Heart right ventricle (tissue), 16 donors: ENCODE measurements around the gene KCNRG. TPM values are rescaled to one million over a fixed set of nuclear protein-coding genes. Genes with fewer than 3 reads are reported as not detected.

Experiments used
- ATAC-seq, 8 donors: fragments of 200-7000 bp; cut with Tn5 transposase; one replicate each; pipeline ENCODE4 v1.9.1; 2020; ENCODE audit warnings: mild to moderate bottlenecking in 8 of 8, moderate library complexity in 8 of 8, moderate number of reproducible peaks in 1 of 8
- DNase-seq, 2 donors: peaks; one replicate each; pipeline ENCODE4 v3.0.0-alpha.2; 2020
- H3K27ac ChIP-seq, 10 donors: fragments of 200-600 bp; sonication (generic) in 2 of 10; one replicate each; pipeline versions ENCODE4 v1.5.0 to v1.8.0; 2020 to 2022; ENCODE audit warnings: mild to moderate bottlenecking in 3 of 10
- H3K27me3 ChIP-seq, 7 donors: fragments of 200-600 bp; one replicate each; pipeline ENCODE4 v1.8.0; 2021 to 2022; ENCODE audit warnings: mild to moderate bottlenecking in 2 of 7
- H3K36me3 ChIP-seq, 9 donors: fragments of 200-600 bp; sonication (generic) in 1 of 9; one replicate each; pipeline versions ENCODE4 v1.5.0 to v1.8.0; 2020 to 2022; ENCODE audit warnings: mild to moderate bottlenecking in 2 of 9
- H3K4me1 ChIP-seq, 9 donors: fragments of 200-600 bp; sonication (generic) in 1 of 9; one replicate each; pipeline versions ENCODE4 v1.5.0 to v1.8.0; 2020 to 2022; ENCODE audit warnings: mild to moderate bottlenecking in 4 of 9
- H3K4me3 ChIP-seq, 10 donors: fragments of 200-600 bp; sonication (generic) in 2 of 10; one replicate each; pipeline versions ENCODE4 v1.5.0 to v1.8.0; 2020 to 2022; ENCODE audit warnings: mild to moderate bottlenecking in 7 of 10, moderate library complexity in 2 of 10
- H3K9me3 ChIP-seq, 11 donors: fragments of 200-600 bp in 10 of 11; sonication (generic) in 2 of 11; one replicate each; pipeline versions ENCODE4 v1.5.0 to v1.8.0; 2013 to 2022; ENCODE audit warnings: mild to moderate bottlenecking in 2 of 11, control low read depth in 1 of 11, moderate library complexity in 1 of 11
- WGBS, 2 donors: extraction: QIAGEN DNeasy Blood & Tissue Kit; methylation state at CpG; one replicate each; pipeline ENCODE4 v1.1.7; 2013; ENCODE audit warnings: inconsistent platforms in 1 of 2; 5-methylcytosine and 5-hydroxymethylcytosine counted together
- intact Hi-C, 10 donors: fragments of 100-400 bp; cut with DNase I; formaldehyde crosslinking; loops; one replicate each; pipeline versions ENCODE4 v1.11.1 to v1.14.2; 2022
- polyA plus RNA-seq, 2 donors: library from polyadenylated mRNA; stranded (reverse); fragments of 200-250 nt; gene quantifications; one replicate each; pipeline ENCODE4 v1.2.3, GENCODE V29; 2013
- total RNA-seq, 10 donors: library from RNA; stranded (reverse); fragmentation: NEBNext Ultra II Directional in 3 of 10; extraction: Animal tissue kit (Norgen Biotek cat#: 25700) in 3 of 10; gene quantifications; one replicate each; pipeline versions ENCODE4 v1.2.1 to v1.2.4, GENCODE V29; 2021 to 2023
- TF ChIP-seq, protein P1 (sequence below), 9 donors: fragments of 200-600 bp; sonication (generic) in 2 of 9; IDR thresholded peaks; one replicate each; pipeline versions ENCODE4 v1.5.0 to v1.8.0; 2021 to 2022; ENCODE audit warnings: antibody characterized with exemption in 9 of 9, mild to moderate bottlenecking in 5 of 9, moderate library complexity in 1 of 9
- donor health status: Arrhythmogenic right ventricular cardiomyopathy.
- donor health status: ischemic (EF 13 %, LVEDD 7.1; RV severe dilation, severe dysfunction).
- donor health status: healthy with polysubstance abuse.
- donor health status: DM: no; HTN: yes; CAD: no.
- donor health status: DM: no; HTN: no; CAD: no.
- donor health status: ischemic (EF 25% LVEDD 6.9; RV normal size, moderate dysfunction).
- donor health status: ischemic (EF 25% LVEDD 5.7; RV mildly dilated, moderate dysfunction).
- donor health status: healthy.
- donor health status: DM: yes; HTN: yes; CAD: no.
- donor health status: Ischemic cardiomyopathy.
- donor health status: ischemic (EF 35%, LVEDD 5.7; RV mildly dilated, moderate dysfunction).
- donor health status: nonischemic (EF 11% LVEDD 7.7; RV severe dilation, severe dysfunction).
- donor health status: DM: yes; HTN: yes; CAD: no.
- donor health status: PGD.
- donor health status: ischemic (EF 29% LVEDD 5.4; RV normal size, mild dysfunction).
- donor health status: nonischemic (EF 23%, LVEDD 6.1; RV moderate dilation, normal function).

Gene KCNRG
- total and polyA plus RNA-seq, 12 donors: 0.19 to 0.86 (median 0.23) TPM; not detected in 4

DNA sequence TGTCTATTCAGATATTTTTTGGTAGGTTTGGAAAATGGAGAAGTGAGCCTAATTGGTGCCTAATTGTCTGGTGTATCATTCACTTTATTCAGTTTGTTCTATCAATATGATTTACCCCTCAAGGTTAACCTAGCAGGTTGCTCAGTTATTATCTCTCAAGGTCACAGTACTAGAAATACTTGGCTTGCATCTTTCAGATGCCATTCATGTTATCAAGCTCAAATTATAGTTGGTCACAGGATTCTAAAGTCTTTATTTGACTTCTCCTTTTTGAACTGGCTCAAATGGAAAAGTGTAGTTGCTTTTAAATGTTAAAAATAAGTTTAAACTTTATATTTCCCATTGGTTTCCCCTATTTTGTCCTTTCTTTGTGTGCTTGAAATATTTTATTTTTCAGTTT, 2.6 kb downstream of the KCNRG start:
- no peaks in the 10 kb centered on the region for H3K27me3 ChIP-seq
- TF ChIP-seq, protein P1, sequence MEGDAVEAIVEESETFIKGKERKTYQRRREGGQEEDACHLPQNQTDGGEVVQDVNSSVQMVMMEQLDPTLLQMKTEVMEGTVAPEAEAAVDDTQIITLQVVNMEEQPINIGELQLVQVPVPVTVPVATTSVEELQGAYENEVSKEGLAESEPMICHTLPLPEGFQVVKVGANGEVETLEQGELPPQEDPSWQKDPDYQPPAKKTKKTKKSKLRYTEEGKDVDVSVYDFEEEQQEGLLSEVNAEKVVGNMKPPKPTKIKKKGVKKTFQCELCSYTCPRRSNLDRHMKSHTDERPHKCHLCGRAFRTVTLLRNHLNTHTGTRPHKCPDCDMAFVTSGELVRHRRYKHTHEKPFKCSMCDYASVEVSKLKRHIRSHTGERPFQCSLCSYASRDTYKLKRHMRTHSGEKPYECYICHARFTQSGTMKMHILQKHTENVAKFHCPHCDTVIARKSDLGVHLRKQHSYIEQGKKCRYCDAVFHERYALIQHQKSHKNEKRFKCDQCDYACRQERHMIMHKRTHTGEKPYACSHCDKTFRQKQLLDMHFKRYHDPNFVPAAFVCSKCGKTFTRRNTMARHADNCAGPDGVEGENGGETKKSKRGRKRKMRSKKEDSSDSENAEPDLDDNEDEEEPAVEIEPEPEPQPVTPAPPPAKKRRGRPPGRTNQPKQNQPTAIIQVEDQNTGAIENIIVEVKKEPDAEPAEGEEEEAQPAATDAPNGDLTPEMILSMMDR (IDR thresholded peaks at IDR 0.05): no peak
- DNase-seq (no peak), ATAC-seq (peak in 5 of 8 donors; percentile 33 to 78 (median 56))
- H3K36me3 ChIP-seq: peaks cover 0 to 78% (median 10%) of the 10 kb centered on the region in 9 donors
- peaks cover 0 to 46% (median 34%) of the 10 kb centered on the region in 9 donors for H3K4me1 ChIP-seq
- intact Hi-C loops: no loop called here
- no peaks in the 10 kb centered on the region for H3K9me3 ChIP-seq
- peak overlapping the region in 8 of 10 donors; percentile 4 to 83 (median 66) for H3K27ac ChIP-seq
- H3K4me3 ChIP-seq: no peak overlapping the region

DNA sequence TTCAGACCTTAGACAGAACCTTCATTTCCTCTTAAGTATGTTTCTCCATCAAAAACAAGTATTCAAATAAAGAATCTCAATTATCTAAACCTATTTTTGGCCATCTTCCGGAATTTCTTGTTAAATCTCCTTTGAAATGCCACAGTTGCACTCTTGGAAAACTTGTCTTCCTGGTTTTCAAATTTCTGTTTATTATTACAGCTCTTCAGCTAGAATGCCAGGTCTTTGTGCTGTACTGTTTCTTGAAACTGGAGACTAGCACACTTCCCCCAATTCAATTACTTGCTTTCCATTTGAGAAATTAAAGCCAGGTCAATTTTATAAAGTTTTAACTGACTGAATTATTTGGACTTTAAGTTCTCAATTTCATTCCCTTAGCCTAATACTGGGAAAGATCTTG, 10.2 kb downstream of the KCNRG start:
- Histone ChIP-seq H3K4me3 (no peak overlapping the region), H3K27me3 (no peaks in the 10 kb centered on the region), H3K9me3 (no peaks in the 10 kb centered on the region), H3K27ac (peak overlapping the region in 3 of 10 donors; percentile 9 to 28 (median 9)), H3K36me3 (peaks cover 0 to 65% (median 3%) of the 10 kb centered on the region in 9 donors), H3K4me1 (peaks cover 0 to 23% (median 6%) of the 10 kb centered on the region in 9 donors)
- 40 to 53% methylated on average over 1 of the region's 1 CpG for WGBS, 2 donors
- TF ChIP-seq, protein P1 (IDR thresholded peaks at IDR 0.05): no peak
- ATAC-seq (no peak), DNase-seq (no peak)
- intact Hi-C loops: no loop called here

DNA sequence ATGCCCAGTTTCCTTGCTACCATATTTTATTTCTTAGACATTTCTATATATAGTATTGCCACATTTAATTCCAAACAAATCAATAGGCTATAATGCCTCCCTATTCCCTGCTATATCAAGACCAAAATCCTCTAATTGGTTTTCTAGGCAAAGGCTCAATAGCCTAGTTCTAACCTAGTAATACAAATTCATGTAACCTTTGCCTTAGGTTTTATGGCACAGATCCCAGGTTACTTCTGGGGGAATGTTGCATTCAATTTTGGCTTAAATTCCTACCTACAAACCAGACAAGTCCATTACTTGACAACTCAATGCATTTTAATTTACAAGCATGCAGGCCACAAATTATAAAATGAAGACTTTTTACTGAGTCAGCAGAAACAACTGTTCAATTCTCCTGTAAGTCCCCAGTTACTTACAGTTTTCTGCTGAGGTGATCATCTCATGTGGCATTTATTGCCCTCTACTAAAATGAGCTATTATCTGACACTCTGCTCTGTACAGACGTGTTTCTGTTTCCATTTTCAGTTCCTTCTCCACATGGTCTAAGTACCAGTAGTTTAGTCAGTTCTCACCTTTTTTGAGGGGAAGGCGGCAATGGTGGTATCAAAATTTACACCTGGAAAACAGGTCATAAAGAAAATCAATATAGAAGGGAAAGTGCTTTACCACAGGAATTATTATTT, 11.7 kb downstream of the KCNRG start:
- no peak overlapping the region for H3K4me3 ChIP-seq
- intact Hi-C loops: no loop called here
- no peaks in the 10 kb centered on the region for H3K9me3 ChIP-seq
- no peak overlapping the region for H3K27ac ChIP-seq
- no peak for DNase-seq
- WGBS, 2 donors: 73 to 80% methylated on average over 2 of the region's 2 CpGs
- TF ChIP-seq, protein P1 (IDR thresholded peaks at IDR 0.05): no peak
- peaks cover 0 to 23% (median 6%) of the 10 kb centered on the region in 9 donors for H3K4me1 ChIP-seq
- ATAC-seq: no peak
- H3K27me3 ChIP-seq: no peaks in the 10 kb centered on the region
- H3K36me3 ChIP-seq: peaks cover 0 to 50% (median 0%) of the 10 kb centered on the region in 9 donors

DNA sequence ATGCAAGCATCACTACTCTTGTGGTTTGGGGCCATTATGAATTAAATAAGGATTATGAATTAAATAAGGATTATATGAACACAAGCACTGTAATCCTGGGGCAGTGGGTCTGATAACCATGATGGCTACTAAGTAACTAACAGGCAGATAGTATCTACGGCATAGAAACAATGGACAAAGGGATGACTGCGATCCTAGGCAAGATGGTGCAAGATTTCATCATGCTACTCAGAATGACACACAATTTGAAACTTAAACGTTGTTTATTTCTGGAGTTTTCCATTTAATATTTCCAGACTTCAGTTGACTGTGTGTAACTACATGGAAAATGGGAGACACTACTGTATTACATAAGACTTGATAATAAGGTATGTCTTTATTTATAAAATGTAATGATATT, 15.1 kb downstream of the KCNRG start:
- WGBS, 2 donors: 95 to 96% methylated on average over 3 of the region's 3 CpGs
- Histone ChIP-seq H3K9me3 (no peaks in the 10 kb centered on the region), H3K27ac (no peak overlapping the region), H3K27me3 (no peaks in the 10 kb centered on the region), H3K4me3 (no peak overlapping the region), H3K36me3 (peaks cover 0 to 16% (median 0%) of the 10 kb centered on the region in 9 donors), H3K4me1 (peaks cover 0 to 27% (median 6%) of the 10 kb centered on the region in 9 donors)
- ATAC-seq (no peak), DNase-seq (no peak)
- TF ChIP-seq, protein P1 (IDR thresholded peaks at IDR 0.05): no peak
- intact Hi-C loops: no loop called here
